ENCODE measurements around the gene C1QTNF4. TPM values are rescaled to one million over a fixed set of nuclear protein-coding genes. Genes with fewer than 3 reads are reported as not detected.

C1QTNF4 gene
- total and polyA plus RNA-seq, 2 of the 13 experiments (the other 11 are each of a cell fraction or from before 2014, with no cell fraction given) = not detected

GRCh38 chr11:47642099-47642855 lies 48.1 kb upstream of the C1QTNF4 start, which contains the start of gene MTCH2 (continued):
- TF ChIP-seq ZNF142 (CRISPR knock-in tag; IDR thresholded peaks at IDR 0.05) (peak; percentile 94), SNRNP70 (IDR thresholded peaks at IDR 0.05; ENCODE audit: low read depth, low read length) (no peak), KLF15 (CRISPR knock-in tag; IDR thresholded peaks at IDR 0.05; ENCODE audit: borderline replicate concordance) (peak; percentile 89; the same call in 1 of the 2 replicates), ZNF253 (CRISPR knock-in tag; IDR thresholded peaks at IDR 0.05; ENCODE audit: borderline replicate concordance) (peak; percentile 55; the same call in 1 of the 2 replicates), ZNF335 (CRISPR knock-in tag; IDR thresholded peaks at IDR 0.05) (peak; percentile 47; the same call in 1 of the 2 replicates), CAMTA2 (CRISPR knock-in tag; IDR thresholded peaks at IDR 0.05; ENCODE audit: borderline replicate concordance) (peak; percentile 92; the same call in 1 of the 2 replicates), DPF2 (CRISPR knock-in tag; IDR thresholded peaks at IDR 0.05; ENCODE audit: borderline replicate concordance, low read depth) (no peak), BORCS8-MEF2B (CRISPR knock-in tag; IDR thresholded peaks at IDR 0.05) (peak; percentile 85), RFX1 (IDR thresholded peaks at IDR 0.05) (no peak), ZNF687 (CRISPR knock-in tag; IDR thresholded peaks at IDR 0.05) (peak; percentile 96), MBNL3 (CRISPR knock-in tag; conservative IDR thresholded peaks at IDR 0.05) (no peak), IKZF4 (CRISPR knock-in tag; IDR thresholded peaks at IDR 0.05; ENCODE audit: borderline replicate concordance, low read depth, not compliant biosample characterization) (peak; percentile 87), TOE1 (CRISPR knock-in tag; IDR thresholded peaks at IDR 0.05) (no peak), ARNT2 (CRISPR knock-in tag; IDR thresholded peaks at IDR 0.05; ENCODE audit: low read depth) (peak; percentile 97), ZMYM4 (CRISPR knock-in tag; IDR thresholded peaks at IDR 0.05) (peak; percentile 86), RNF2 (conservative IDR thresholded peaks at IDR 0.05; ENCODE audit: low read depth) (peak; percentile 94)
